NCI-H2081 treated with DMSO at 0.1 percent for 48 hours (cell line): ENCODE data around the gene SLC35G6.

Source experiments
- DNase-seq: peaks from one replicate; lab custom pipeline; 2025; lab: John Stamatoyannopoulos, UW

SLC35G6 gene

DNA sequence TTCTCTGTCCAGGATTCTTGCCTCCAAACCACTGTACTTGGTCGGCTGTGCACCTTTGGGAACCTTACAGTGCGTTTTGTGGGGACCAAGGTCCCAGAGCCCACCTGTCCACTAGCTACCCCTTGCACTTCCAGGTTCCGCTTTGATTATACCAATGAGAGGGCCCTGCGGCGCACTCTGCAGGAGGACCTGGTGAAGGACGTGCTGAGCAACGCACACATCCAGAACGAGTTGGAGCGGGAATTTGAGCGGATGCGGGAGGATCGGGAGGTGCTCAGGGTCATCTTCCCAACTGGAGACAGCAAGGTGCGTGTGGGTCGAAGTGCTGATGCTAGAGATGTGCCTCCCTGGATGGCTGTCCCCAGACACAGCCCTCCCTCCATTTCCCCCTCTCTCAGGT is 21.7 kb downstream of the SLC35G6 start:
- no peak for DNase-seq

DNA sequence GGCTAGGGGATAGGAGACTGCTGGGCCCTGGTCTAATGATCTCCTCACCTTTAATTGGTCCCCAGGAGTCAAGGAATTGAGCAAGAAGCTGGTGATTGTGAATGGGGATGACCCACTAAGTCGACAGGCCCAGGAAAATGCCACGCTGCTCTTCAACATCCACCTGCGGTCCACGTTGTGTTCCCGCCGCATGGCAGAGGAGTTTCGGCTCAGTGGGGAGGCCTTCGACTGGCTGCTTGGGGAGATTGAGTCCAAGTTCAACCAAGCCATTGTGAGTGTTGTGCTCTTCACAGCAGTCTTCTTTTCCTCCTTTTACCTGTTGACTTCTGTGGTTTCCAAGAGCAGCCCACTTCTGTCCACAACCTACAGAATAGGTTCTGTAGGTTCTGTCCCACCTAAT is 22.3 kb downstream of the SLC35G6 start:
- DNase-seq = no peak

DNA sequence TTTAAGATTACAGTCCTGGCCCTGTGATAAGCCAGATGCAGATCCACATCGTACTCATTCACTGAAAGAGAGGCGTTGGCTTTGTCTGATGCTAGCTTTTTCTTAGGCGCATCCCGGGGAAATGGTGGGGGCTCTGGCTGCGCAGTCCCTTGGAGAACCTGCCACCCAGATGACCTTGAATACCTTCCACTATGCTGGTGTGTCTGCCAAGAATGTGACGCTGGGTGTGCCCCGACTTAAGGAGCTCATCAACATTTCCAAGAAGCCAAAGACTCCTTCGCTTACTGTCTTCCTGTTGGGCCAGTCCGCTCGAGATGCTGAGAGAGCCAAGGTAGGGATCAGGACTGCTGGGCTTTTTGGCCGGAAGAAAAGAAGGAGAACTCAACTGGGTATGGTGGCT is 26.9 kb downstream of the SLC35G6 start:
- no peak for DNase-seq

DNA sequence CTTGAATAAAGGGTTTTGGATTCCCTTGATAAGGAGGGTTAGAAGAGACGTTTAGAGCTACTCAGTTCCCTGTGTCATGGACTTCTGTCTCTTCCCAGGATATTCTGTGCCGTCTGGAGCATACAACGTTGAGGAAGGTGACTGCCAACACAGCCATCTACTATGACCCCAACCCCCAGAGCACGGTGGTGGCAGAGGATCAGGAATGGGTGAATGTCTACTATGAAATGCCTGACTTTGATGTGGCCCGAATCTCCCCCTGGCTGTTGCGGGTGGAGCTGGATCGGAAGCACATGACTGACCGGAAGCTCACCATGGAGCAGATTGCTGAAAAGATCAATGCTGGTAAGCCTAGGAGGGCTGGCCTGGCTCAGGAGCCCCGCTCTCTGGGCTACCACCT is 27.6 kb downstream of the SLC35G6 start:
- no peak for DNase-seq

DNA sequence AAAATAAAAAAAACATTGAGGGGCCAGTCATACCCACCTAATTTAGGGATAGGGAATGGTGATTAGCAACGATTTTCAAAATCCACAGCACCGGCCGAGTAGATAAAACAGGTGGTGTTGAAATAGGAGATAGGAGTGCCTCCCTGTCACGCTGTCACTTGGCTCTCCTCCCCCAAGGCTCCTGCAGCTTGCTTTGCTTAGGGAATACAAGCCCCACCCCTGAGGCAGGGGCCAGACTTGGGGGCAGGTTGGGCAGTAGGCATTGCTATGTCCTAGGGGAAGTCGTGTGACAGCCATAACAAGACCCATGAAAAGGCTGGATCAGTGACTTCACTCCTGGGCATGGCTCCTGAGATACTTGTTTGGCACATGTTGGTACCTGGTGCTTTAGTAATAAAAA is 28.7 kb downstream of the SLC35G6 start:
- no peak for DNase-seq

DNA sequence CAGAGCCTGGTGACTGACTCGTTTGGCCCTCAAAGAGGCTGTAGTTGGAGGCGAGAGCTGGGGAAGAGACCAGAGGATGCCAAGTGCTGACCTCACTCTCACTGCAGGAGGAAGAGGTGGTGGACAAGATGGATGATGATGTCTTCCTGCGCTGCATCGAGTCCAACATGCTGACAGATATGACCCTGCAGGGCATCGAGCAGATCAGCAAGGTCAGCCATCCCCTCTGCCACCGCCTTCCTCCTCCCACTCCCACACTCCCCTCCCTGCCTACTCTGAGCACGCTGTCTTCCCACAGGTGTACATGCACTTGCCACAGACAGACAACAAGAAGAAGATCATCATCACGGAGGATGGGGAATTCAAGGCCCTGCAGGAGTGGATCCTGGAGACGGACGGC is 29.9 kb downstream of the SLC35G6 start:
- no peak for DNase-seq

DNA sequence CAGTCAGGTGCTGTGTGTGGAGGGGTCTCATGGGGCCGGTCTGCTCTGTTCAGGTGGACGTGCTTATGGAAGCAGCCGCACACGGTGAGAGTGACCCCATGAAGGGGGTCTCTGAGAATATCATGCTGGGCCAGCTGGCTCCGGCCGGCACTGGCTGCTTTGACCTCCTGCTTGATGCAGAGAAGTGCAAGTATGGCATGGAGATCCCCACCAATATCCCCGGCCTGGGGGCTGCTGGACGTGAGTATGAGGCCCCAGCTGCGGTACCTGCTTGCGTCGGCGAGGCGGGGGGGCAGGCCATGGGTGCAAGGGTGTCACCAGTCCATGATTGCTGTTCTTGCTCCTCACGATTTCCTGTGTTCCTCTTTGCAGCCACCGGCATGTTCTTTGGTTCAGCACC is 30.9 kb downstream of the SLC35G6 start:
- DNase-seq = no peak

DNA sequence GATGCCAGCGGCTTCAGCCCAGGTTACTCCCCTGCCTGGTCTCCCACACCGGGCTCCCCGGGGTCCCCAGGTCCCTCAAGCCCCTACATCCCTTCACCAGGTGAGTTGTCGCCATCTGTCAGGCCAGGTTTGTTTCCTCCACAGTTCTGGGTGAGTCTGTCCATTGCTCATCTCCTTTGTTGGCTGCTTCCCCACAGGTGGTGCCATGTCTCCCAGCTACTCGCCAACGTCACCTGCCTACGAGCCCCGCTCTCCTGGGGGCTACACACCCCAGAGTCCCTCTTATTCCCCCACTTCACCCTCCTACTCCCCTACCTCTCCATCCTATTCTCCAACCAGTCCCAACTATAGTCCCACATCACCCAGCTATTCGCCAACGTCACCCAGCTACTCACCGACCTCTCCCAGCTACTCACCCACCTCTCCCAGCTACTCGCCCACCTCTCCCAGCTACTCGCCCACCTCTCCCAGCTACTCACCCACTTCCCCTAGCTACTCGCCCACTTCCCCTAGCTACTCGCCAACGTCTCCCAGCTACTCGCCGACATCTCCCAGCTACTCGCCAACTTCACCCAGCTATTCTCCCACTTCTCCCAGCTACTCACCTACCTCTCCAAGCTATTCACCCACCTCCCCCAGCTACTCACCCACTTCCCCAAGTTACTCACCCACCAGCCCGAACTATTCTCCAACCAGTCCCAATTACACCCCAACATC is 31.7 kb downstream of the SLC35G6 start:
- DNase-seq = no peak

DNA sequence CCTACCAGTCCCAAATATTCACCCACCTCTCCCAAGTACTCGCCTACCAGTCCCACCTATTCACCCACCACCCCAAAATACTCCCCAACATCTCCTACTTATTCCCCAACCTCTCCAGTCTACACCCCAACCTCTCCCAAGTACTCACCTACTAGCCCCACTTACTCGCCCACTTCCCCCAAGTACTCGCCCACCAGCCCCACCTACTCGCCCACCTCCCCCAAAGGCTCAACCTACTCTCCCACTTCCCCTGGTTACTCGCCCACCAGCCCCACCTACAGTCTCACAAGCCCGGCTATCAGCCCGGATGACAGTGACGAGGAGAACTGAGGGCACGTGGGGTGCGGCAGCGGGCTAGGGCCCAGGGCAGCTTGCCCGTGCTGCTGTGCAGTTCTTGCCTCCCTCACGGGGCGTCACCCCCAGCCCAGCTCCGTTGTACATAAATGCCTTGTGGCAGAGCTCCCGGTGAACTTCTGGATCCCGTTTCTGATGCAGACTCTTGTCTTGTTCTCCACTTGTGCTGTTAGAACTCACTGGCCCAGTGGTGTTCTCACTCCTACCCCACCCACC is 32.7 kb downstream of the SLC35G6 start:
- no peak for DNase-seq

DNA sequence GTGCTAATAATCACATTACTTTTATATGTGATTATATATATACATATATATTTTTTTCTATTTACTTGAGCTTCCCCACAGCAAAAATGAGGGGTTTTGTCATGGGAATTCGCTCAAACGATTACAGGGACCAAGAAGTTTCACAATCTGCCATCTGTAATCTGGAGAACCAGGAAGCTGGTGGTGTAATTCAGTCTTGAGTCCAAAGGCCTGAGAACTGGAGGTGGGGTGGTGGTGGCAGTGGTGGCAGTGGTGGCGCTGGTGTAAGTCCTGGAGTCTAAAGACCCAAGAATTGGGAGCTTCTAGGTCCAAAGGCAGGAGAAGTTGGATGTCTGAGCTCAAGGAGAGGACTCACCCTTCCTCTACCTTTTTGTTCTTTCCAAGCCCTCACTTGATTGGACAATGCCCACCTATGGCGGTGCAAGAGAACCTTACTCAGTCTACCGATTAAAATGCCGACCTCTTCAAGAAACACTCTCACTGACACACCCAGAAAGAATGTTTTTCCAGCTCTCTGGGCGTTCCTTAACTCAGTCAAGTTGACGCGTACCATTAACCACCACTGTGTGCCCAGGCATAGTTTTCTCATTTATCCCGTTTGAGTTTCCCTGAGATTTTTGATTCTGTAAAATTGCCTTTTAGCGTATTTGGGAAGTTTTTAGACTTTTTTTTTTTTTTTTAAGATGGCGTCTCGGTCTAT is 34.8 kb downstream of the SLC35G6 start:
- no peak for DNase-seq

DNA sequence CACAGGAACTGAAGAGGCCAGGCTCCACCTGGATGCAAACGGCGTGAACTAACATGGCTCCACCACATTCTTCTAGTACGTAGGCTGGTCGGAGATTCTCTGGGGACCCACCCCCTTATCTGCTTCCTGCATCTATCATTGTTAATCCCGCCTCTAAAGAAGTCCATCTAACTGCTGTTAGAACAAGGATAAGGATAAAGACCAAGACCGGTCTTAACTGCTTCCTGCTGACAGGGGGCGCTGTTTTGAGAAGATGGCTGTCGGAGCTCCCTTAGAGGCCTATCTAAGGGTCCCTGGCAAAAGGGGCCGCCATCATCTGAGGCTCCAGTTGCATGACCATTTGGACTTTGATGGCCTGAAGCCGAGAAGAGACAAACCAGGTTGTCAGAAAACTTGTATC is 41.8 kb downstream of the SLC35G6 start:
- DNase-seq = no peak

DNA sequence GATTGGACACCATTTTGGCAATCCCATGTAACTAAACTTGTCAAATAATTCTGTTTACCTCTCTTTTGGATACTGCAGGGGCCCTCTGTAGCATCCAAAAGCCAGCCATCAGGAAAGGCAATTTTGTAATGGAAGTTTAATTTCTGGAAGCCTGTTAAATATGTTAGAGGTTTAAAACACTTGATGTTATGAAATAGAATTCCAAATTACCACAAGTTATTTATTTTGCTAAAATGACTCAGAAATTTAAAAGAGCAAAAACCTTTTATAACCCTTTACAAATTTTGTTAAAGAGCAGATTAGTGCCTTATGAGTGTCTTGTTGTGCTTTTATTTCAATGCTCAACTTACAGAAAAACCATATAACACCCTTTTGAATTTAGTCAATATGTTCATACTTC is 47.6 kb downstream of the SLC35G6 start:
- DNase-seq = no peak

DNA sequence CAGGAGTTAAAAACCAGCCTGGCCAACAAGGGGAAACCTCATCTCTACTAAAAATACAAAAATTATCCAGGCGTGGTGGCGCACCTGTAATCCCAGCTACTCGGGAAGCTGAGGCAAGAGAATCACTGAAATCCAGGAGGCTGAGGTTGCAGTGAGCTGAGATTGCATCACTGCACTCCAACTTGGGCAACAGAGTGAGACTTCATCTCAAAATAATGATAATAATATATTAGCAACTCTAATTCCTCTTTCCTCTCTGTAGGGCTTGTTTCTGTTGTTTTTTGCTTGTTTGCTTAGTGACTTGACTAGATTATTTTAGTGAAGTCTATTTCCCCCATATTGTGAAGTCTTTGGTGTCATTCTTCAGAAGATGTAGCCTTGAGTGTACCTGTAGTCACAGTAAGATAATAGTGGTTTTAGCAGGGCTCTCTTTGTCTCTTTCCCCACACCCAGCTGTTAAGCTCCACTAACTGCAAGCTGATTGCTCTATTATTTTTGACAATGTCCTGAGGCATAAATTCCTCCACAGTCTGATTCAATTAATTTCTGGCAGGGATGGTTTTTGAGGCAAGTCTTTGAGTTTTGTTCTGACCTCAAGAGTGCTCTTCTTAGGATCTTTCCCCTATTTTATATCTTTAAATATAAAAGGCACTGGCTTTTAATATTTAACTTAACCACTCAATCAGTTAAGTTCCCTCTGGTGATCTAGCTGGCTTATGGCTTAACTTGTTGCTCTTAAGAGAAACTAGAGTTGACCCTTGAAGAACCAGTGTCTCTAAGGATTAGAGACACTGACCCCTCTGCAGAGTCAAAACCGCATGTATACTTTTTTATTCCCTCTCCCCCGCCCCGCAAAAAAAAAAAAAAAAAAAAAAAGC is 49.0 kb downstream of the SLC35G6 start:
- no peak for DNase-seq
